ENCODE results near the gene U2AF2. TPM values are rescaled to one million over a fixed set of nuclear protein-coding genes. Genes with fewer than 3 reads are reported as not detected.

The U2AF2 gene
- total and polyA plus RNA-seq, 11 donors = 39.9 to 104 (median 72.7) TPM

GRCh38 chr19:55623561-55623960, 31.3 kb upstream of the U2AF2 start:
- H3K27ac ChIP-seq = peak overlapping the region in 11 of 12 donors; percentile 73 to 96 (median 91)
- H3K4me1 ChIP-seq = peaks cover 0 to 53% (median 11%) of the 10 kb centered on the region in 12 donors
- no peak for DNase-seq
- WGBS, 4 donors = 30 to 37% (median 33%) methylated on average over 7 of the region's 7 CpGs
- peak in 1 of 4 donors; percentile 1 for ATAC-seq
- H3K27me3 ChIP-seq = no peaks in the 10 kb centered on the region
- H3K4me3 ChIP-seq = peak overlapping the region in 9 of 12 donors; percentile 46 to 72 (median 64)
- no peaks in the 10 kb centered on the region for H3K9me3 ChIP-seq
- no peak for TF ChIP-seq POLR2A (IDR thresholded peaks at IDR 0.05)
- no peak for TF ChIP-seq CTCF (IDR thresholded peaks at IDR 0.05)
- peaks cover 0 to 20% (median 5%) of the 10 kb centered on the region in 9 donors for H3K36me3 ChIP-seq
- intact Hi-C loops (cut with DNase I) = loop anchor here in 2 of 10 donors (2.0 to 5.0 kb wide), 2 partner anchors 17 to 106 kb away; no protein-coding TSS in a partner anchor

- intact Hi-C loops (cut with DNase I) = loop anchor here in 3 of 10 donors (5.0 kb wide), 3 partner anchors 107 to 162 kb away; partner anchors contain the start of genes C19orf85 (in 1 of the 3) and ISOC2 (in 1 of the 3)
- H3K27me3 ChIP-seq = no peaks in the 10 kb centered on the region
These were observed 30.5 kb upstream of the U2AF2 start, which contains the start of gene ZNF784 for GRCh38 chr19:55624109-55625003. Gene ZNF784 (minus strand): TSS chr19:55624566. CDS start chr19:55624561, 5 bp downstream.

DNA sequence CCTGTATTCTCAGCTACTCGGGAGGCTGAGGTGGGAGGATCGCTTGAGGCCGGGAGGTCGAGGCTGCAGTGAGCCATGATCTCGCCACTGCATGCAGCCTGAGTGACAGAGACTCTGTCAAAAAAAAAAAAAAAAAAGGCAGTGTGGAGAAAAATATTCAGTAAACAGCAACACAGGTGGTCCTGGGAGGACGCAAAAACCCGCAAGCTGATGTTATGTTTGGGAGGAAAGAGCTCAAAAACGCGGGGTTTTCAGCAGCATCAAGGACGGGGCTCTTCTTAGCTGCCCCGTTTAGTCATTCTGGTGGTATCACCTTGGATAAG, 29.9 kb upstream of the U2AF2 start:
- H3K36me3 ChIP-seq = peaks cover 0 to 20% (median 5%) of the 10 kb centered on the region in 9 donors
- H3K27ac ChIP-seq = peak overlapping the region in 8 of 12 donors; percentile 78 to 96 (median 93)

More at GRCh38 chr19:55624109-55625003, 30.5 kb upstream of the U2AF2 start, which contains the start of gene ZNF784:
- DNase-seq = peak; percentile 92 to 98 (median 94)
- Histone ChIP-seq H3K36me3 (peaks cover 0 to 20% (median 5%) of the 10 kb centered on the region in 9 donors), H3K27ac (peak within 1 kb of the TSS; percentile 78 to 96 (median 92)), H3K9me3 (no peaks in the 10 kb centered on the region), H3K4me1 (peaks cover 0 to 45% (median 11%) of the 10 kb centered on the region in 12 donors), H3K4me3 (peak within 1 kb of the TSS; percentile 7 to 73 (median 63))
- peak; percentile 87 to 97 (median 92) for ATAC-seq
- WGBS, 4 donors = 0 to 1% (median 0%) methylated on average over 39 to 56 of the region's 56 CpGs
- TF ChIP-seq POLR2A (IDR thresholded peaks at IDR 0.05) (peak in 1 of 2 donors; percentile 42), CTCF (IDR thresholded peaks at IDR 0.05) (no peak)

More for the DNA sequence above, 29.9 kb upstream of the U2AF2 start:
- 44 to 55% (median 47%) methylated on average over 11 of the region's 11 CpGs for WGBS, 4 donors
- no peak for ATAC-seq
- intact Hi-C loops (cut with DNase I) = loop anchor here in 2 of 10 donors (5.0 kb wide), 2 partner anchors 113 to 163 kb away; partner anchors contain the start of genes C19orf85 (in 1 of the 2) and ISOC2 (in 1 of the 2)
- H3K4me3 ChIP-seq = peak overlapping the region in 9 of 12 donors; percentile 55 to 73 (median 64)
- no peak for DNase-seq
- TF ChIP-seq CTCF (IDR thresholded peaks at IDR 0.05) (no peak), POLR2A (IDR thresholded peaks at IDR 0.05) (no peak)
- H3K27me3 ChIP-seq = no peaks in the 10 kb centered on the region
- H3K4me1 ChIP-seq = peaks cover 0 to 42% (median 11%) of the 10 kb centered on the region in 12 donors
- no peaks in the 10 kb centered on the region for H3K9me3 ChIP-seq

All from heart left ventricle (tissue), 16 donors.